GM18508 (cell line): ENCODE results near the gene WNT5A.

Experiments used
- ATAC-seq: cut with Tn5 transposase; IDR thresholded peaks from one replicate; pipeline ENCODE4 v1.9.1; 2021; ENCODE audit warnings: moderate number of reproducible peaks; ENCODE audit not compliant: insufficient read depth, unreplicated experiment

Gene WNT5A

GRCh38 chr3:55483196-55484095 lies 3.7 kb downstream of the WNT5A start:
- ATAC-seq, result no peak

- ATAC-seq, result no peak
These were observed 4.5 kb downstream of the WNT5A start for GRCh38 chr3:55482496-55483195.

DNA sequence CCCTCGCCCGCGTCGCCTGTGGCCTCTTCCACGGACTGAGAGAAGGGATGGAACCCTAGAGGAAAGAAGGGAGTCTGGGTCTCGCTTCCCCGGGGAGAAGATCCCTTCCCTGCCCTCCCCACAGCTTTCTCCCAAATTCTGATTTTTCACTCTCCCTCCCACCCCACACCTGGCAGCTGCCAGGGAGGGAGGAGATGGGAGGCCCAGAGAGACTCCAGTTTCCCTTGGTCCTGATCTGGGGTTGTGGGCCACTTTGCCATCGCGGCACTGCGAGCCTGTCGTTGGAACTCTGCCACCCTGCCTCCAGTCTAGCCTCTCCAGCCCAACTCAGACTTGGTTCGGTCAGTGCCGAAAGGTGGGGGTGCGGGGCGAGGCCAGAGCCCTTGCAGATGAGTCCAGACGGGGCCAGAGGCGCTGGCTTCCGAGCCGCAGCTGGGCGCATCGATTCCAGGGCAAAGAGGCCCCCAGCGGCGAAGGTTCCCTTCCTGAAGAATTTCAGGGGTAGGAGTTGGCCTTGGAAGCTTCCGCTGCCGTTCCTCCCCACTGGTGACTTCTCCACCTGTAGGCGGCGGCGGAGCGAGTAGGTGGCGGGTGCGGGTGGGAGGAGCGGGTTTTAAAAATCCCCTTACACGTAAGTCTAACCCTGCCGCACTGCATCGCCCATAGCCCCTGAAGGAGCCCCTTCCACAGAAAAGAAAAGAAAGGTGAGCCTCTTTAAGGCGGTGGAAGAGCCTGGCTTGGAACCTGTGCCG lies 5.2 kb downstream of the WNT5A start:
- ATAC-seq, result no peak

DNA sequence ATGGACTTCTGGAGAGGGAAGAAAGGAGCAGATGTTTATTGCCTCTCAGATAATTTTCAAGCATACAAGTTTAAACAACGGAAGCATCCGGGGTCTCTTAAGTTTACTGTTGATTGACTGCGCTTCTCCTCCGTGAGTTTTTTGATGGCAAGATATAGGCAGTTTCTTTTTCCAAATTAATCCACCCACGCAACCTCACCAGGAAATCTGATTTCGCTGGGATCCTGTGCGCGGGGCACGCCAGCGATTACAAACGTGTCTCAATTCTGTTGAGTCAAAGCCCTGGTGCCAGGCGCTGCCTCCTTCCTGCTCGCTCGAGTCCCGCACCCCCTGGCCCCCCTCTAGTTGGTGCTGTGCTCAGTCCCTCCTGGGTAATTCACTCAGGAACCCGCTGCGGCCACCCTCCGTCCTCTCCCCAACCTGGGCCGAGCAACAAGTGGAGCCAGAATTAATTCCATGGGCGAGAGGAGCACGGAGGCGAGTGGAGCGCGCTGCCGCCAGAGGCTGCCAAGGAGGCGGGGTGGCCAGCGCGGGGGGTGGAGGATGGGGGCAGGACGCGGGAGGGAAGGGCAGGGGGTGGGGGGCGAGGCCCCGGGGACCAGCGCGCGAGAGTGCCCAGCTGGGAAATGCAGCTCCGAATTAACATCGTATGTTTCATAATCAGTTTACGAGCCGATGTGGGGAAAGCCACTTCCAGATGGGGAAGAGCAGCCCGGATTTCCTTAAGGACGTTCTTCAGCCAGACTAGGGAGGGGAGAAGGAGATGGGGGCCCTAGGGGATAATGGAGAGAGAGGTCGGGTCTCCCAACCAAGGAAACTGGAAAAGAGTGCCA lies 6.0 kb downstream of the WNT5A start:
- no peak for ATAC-seq

DNA sequence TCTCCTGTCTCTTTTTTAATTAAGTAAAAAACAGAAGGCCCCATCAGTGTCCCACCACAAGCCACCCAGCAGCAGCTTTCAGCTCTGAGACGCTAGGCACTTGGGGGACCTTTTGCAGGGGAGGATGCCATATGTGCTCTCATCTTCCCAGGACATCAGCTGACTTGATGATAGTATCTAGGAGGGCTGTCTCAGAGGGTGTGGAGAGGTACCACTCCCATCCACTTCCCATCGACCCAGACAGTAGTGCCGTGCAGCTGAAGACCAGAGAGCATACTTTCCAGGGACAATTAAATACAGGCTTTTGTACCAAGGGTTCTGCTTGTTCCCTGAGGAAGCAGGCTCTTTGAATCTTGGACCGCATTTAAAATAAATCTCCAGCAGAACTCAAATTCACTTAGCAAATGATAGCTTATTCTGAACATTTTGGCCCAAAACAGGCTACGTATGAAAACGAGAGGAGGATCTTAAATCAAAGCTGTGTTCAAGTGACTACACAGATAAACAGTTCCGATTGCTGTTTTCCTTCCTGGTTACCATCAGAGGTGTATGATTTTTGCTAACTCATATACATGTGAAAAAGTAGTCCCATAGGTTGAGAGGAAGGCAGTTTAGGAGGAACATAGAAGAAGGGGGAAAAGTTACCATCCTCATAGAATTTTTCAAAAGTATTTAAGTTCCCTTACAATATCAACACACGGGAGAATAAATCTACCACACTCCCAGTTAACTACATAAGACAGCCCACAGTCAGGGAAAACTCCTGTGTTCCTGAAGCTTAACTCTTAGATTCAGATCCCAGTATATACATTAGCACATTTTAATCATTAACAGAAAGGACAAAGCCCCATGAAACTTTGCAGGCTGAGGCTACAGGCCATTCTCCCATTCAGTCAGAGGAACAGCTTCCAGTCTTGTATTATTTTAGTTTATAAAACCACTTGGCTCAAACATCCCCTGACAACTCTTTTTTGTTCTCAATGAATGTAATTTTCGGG lies 9.5 kb downstream of the WNT5A start:
- ATAC-seq, result no peak

DNA sequence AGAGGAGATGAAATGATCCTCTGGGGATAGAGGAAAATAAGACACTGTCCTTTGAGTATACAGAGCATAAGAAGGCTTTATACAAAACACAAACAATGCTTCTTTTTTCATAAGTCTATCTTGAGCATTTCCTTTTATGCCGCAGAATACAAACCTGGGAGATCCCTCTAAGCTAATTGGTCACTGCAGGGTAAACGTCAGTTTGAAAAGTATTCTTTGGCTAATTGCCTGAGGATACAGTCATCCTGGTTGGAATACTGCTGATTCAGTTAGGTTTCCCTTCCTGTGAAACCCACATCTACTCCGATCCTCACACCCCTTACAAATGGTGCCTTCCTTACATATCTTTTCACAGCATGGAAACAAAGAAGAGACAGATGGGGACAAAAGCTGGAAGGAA lies 10.6 kb downstream of the WNT5A start:
- ATAC-seq, result no peak

DNA sequence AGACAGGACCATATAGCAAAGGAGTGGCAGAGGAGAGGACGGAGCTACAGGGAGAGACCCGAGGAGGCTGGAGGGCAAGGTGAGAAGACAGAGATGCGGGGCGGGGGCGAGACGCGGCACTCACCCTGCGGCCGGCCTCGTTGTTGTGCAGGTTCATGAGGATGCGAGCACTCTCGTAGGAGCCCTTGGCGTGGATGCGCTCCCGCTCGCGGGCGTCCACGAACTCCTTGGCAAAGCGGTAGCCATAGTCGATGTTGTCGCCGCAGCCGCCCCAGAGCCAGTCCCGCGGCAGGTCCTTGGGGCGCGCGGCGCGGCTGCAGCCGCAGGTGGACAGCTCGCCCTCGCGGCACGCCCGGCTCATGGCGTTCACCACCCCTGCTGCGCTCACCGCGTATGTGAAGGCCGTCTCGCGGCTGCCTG lies 12.9 kb downstream of the WNT5A start:
- ATAC-seq, result no peak

DNA sequence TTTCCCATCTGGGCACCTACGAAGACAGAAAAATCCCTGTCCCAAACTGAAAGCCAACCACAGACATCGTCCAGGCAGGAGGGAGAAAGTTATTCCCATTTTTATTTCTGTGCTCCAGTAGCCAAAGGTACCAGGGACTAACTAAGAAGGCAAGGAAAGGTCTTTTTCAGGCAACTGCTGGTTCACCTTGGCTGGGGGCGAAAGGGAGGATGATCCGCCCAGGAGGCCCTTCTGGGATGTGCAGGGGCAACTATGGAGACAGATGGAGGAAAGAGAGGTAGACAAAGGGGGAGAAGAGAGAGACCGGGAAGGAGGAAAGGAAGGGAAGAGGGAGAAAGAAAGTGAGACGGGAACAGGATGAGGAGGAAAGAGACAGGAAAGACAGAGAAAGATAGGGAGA lies 13.3 kb downstream of the WNT5A start:
- no peak for ATAC-seq

DNA sequence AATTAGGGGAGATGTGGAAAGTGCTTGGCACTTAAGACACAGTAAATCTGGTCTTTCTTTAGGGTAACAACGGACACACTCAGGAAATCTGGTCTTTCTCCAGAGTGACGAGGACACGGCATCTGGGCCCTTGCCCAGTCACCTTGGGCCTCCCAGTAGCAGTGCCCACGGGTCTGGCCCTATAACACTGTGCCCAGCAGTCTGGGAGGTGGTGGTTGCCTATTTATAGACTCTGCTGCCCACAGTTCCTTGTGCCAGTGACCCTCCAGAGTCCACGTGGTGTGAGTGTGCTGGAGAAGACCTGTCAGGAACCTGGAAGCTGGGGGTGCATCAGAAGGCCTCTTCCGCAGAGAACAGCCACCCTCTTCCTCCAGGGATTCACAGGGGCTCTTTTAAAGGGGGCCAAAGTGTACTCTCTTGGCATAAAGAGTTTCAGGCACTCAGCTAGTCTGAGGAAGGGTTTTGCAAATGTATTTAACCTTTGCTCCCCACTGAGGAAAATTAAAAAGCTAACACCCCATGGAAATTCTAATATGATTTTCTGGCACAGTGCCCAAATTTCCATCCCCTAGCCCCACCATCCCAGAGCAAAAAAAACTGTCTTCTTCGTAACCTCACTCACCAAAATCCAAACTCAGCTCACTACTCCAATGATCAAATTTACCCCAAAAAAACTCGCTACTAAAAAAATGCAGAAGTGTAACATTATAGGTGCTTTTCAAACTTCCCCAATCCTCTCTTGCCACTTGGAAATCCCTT lies 15.4 kb downstream of the WNT5A start:
- ATAC-seq, result no peak

- no peak for ATAC-seq
These were observed 16.0 kb downstream of the WNT5A start for GRCh38 chr3:55471084-55471483.

DNA sequence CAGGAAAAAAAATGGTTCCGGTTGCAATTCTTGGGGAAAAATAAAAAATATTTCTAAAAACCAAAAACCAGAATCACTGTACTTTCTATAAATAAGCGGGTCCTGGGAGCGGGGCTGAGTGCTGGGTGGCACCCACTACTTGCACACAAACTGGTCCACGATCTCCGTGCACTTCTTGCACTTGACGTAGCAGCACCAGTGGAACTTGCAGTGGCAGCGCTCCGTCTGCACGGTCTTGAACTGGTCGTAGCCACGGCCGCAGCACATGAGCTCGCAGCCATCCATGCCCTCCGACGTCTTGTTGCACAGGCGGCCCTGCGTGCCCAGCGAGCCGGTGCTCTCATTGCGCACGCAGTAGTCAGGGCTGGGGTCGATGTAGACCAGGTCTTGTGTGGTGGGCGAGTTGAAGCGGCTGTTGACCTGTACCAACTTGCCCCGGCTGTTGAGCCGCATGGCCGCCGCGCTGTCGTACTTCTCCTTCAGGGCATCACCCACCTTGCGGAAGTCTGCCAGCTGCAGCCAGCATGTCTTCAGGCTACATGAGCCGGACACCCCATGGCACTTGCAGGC lies 17.1 kb downstream of the WNT5A start:
- no peak for ATAC-seq

DNA sequence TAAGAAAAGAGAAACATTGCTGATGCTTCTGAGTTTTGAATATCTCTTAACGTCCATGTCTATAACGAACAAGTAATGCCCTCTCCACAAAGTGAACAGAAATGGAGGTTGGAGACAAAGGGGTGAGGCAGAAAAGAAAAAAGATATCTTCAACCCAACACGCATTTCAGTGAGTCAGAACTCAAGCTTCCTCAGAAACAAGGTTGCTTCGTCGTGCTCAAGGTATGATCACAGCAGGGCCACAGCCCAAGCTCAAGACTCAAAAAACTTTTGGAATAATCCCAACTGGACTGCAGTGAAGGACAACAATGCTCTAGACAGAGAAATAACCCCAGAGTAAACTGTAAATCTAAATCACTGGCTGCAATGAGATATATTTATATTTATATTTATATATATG lies 18.9 kb downstream of the WNT5A start:
- no peak for ATAC-seq

DNA sequence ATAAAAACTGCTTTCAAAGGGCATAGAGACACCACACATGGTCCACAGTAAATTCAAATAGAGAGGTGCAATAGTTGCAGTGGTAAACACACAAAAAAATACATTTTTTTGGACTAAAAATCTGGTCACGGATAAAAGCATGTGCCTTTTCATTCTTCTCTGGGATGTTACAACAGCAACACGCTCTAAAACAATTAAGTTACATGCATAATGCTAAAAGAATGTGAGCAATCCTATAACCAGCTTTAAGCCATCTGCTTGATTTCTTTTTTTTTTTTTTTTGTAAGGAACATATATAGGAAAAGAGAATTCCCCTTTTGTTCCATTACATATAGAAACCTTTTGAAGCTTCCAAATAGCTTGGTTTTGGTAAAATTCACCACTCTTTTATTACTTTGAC lies 20.0 kb downstream of the WNT5A start:
- no peak for ATAC-seq

DNA sequence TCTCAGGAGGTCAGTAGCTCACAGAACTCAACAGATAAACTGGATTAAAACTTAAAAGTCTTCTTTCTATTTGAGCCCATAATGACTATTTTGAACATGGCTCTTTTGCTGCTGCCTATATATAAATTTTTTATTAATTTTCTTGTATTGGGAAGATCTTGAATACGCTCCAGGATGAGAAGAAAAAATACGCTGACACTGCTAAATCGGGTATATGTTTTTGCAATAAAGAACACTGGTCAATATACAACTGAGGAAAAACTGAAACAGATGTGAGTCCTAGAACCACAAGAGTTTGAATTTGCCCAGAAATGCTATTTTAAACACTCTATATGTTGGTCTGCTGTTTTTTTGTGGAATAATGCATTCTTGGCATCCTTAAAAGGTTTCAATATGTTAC lies 20.6 kb downstream of the WNT5A start:
- no peak for ATAC-seq

GRCh38 chr3:55461896-55462295 lies 25.2 kb downstream of the WNT5A start:
- ATAC-seq, result no peak

GRCh38 chr3:55459838-55460237 lies 27.3 kb downstream of the WNT5A start:
- no peak for ATAC-seq

- no peak for ATAC-seq
These were observed 28.8 kb downstream of the WNT5A start for GRCh38 chr3:55458181-55458790.

- no peak for ATAC-seq
These were observed 31.2 kb downstream of the WNT5A start for GRCh38 chr3:55455915-55456314.
